H1 (cell line): ENCODE results near the gene CITED1. TPM values are rescaled to one million over a fixed set of nuclear protein-coding genes. Genes with fewer than 3 reads are reported as not detected.

Experiments used
- ASH2L ChIP-seq: fragments of 200-600, 300-600 bp; sonication (generic); IDR thresholded peaks from one replicate; pipeline ENCODE4 v1.7.1; 2017; ENCODE audit warnings: low read length
- BCL11A ChIP-seq, 2 experiments: IDR thresholded peaks; one replicate each; pipeline ENCODE4 v1.6.1; 2011; ENCODE audit warnings: low read depth in 2 of 2, low read length in 2 of 2, mild to moderate bottlenecking in 2 of 2
- CBX5 ChIP-seq: fragments of 300-800, 300-1000 bp; sonication (generic); IDR thresholded peaks from 2 replicates; pipeline ENCODE4 v1.7.1; 2016; ENCODE audit warnings: antibody characterized with exemption, low read length, low read depth
- CTBP2 ChIP-seq: IDR thresholded peaks from 2 replicates; pipeline ENCODE4 v1.7.0; 2011; ENCODE audit warnings: borderline replicate concordance, mild to moderate bottlenecking, moderate library complexity, mixed read lengths, low read length; ENCODE audit not compliant: insufficient read depth, insufficient read length
- EZH2 ChIP-seq: fragments of 200-600 bp; sonication (generic); IDR thresholded peaks from 2 replicates; pipeline ENCODE4 v1.7.1; 2012; ENCODE audit warnings: low read depth, mild to moderate bottlenecking, moderate library complexity, low read length, inconsistent platforms; ENCODE audit not compliant: severe bottlenecking
- RNF2 ChIP-seq: fragments of 200-900, 300-1000 bp; sonication (generic); IDR thresholded peaks from 2 replicates; pipeline ENCODE4 v1.7.1; 2016; ENCODE audit warnings: borderline replicate concordance, low read depth, mild to moderate bottlenecking, antibody characterized with exemption, low read length; ENCODE audit not compliant: poor library complexity, severe bottlenecking; ENCODE audit errors: missing control alignments
- SIRT6 ChIP-seq: IDR thresholded peaks from one replicate; pipeline ENCODE4 v1.7.1; 2012; ENCODE audit warnings: low read length, inconsistent platforms
- polyA plus RNA-seq, 7 experiments: library from polyadenylated mRNA; depleted of rRNA in 3 of 7; stranded (reverse) in 5 of 7; unstranded in 2 of 7; fragments of >200 nt in 5 of 7; fragments of 200-250 nt in 2 of 7; gene quantifications; 1 replicate in 5 of 7; 2 replicates in 1 of 7; 4 replicates in 1 of 7; pipeline versions ENCODE4 v1.2.1 to v1.2.3, GENCODE V29; 2011 to 2013; ENCODE audit warnings: missing spikeins in 2 of 7, mixed read lengths in 2 of 7
- total RNA-seq: library from RNA; stranded (reverse); fragmentation: NEBNext Ultra II Directional; extraction: Animal tissue kit (Norgen Biotek cat#: 25700); gene quantifications from 2 replicates; pipeline ENCODE4 v1.2.1, GENCODE V29; 2021

The CITED1 gene
- total and polyA plus RNA-seq, 2 of the 8 experiments (the other 6 are each of a cell fraction or from before 2014, with no cell fraction given), result 1.2 to 2.4 TPM

DNA sequence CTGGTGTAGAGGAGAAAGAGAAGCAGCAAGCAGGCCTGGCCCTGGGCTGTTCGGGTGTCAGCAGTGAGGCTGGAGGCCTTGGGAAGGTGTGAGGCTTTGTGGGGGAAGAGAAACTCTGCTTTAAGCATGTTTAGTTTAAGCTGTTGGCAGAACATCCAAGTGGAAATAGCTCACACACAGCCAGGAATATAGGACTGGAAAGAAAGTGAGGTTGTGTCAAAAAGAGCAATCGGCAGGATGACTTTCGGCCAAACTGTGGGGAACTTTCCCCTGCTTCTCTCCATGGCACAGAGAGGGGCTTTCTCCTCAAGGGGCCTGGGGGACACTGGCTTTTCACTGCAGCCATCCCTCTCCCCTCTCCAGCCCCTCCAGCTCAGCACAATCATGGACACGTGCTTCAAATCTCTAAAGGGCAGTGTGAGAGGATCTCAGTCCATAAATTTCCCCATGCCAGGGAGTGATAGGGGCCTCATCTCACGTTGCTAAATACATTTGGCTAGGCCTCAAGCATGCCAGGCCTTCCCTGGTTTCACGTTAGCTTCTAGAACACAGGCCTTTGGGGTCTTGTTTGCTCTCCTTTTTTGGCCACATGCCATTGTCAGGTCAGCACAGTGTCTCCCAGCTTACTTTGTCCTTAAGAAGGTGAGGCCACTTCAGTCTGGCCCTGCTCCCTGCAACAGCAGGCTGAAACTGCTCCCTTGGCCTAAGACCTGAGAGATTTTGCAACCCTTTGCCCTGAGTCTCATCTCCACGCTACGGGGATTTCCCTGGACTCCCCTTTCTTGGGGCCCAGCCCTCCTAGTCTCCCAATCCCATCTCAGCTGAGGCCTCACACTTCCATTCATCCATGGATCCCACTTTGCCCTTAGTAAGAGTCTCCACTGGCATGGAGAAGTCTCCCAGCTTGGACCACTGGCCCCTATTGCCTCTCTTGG is 8.3 kb upstream of the CITED1 start (continued):
- TF ChIP-seq EZH2, result no peak
- TF ChIP-seq ASH2L, result no peak
- no peak for TF ChIP-seq BCL11A (IDR thresholded peaks at IDR 0.05; ENCODE audit: low read depth in 2 of 2, low read length in 2 of 2)
- TF ChIP-seq RNF2, result no peak
- TF ChIP-seq CTBP2, result no peak
- TF ChIP-seq SIRT6, result no peak
- no peak for TF ChIP-seq CBX5
